H1 (cell line): Measurements from ENCODE around the gene EGLN3. TPM values are rescaled to one million over a fixed set of nuclear protein-coding genes. Genes with fewer than 3 reads are reported as not detected.

Source experiments
- CTCF ChIA-PET: fragments of 300-600 bp; sonication (Branson Sonifier 250); formaldehyde crosslinking; loops from one replicate; lab custom pipeline; 2021; ENCODE audit not compliant: partially characterized antibody; lab: Charles Lee
- POLR2A ChIA-PET: fragments of 300-600 bp; sonication (Branson Sonifier 250); formaldehyde crosslinking; loops from one replicate; lab custom pipeline; 2021; ENCODE audit warnings: inconsistent platforms; ENCODE audit not compliant: partially characterized antibody; lab: Charles Lee
- DNase-seq, 2 experiments: peaks; one replicate each; pipeline versions ENCODE4 v3.0.0 to v3.0.0-alpha.2; 2010 to 2022; ENCODE audit warnings: low spot score in 2 of 2, low read depth in 1 of 2, mixed read lengths in 1 of 2
- FAIRE-seq: peaks from 2 replicates; lab custom pipeline; 2011; peaks lifted over from hg19 to GRCh38; lab: Jason Lieb, UNC
- H2AFZ ChIP-seq: 2 replicates; pipeline ENCODE4 v1.8.1; 2012; ENCODE audit warnings: low read length, inconsistent platforms
- H2AK5ac ChIP-seq: 2 replicates; pipeline ENCODE4 v1.6.1; 2013; ENCODE audit warnings: low read depth, low read length
- H2BK120ac ChIP-seq: replicated peaks from 2 replicates; pipeline ENCODE3; 2013; ENCODE audit warnings: low read depth, low read length, inconsistent platforms
- H2BK12ac ChIP-seq: 2 replicates; pipeline ENCODE4 v1.6.1; 2013; ENCODE audit warnings: low read depth, low read length
- H2BK15ac ChIP-seq: 2 replicates; pipeline ENCODE4 v1.6.1; 2013; ENCODE audit warnings: low read length
- H2BK20ac ChIP-seq: 2 replicates; pipeline ENCODE4 v1.6.1; 2013; ENCODE audit warnings: low read length
- H2BK5ac ChIP-seq: 2 replicates; pipeline ENCODE4 v1.6.1; 2013; ENCODE audit warnings: low read depth, low read length
- H3K14ac ChIP-seq: 2 replicates; pipeline ENCODE4 v1.6.1; 2013; ENCODE audit warnings: inconsistent platforms; ENCODE audit not compliant: insufficient read length
- H3K18ac ChIP-seq: 2 replicates; pipeline ENCODE4 v1.6.1; 2013; ENCODE audit warnings: low read length; ENCODE audit errors: extremely low read depth
- H3K23ac ChIP-seq: 2 replicates; pipeline ENCODE4 v1.6.1; 2013; ENCODE audit warnings: inconsistent platforms; ENCODE audit not compliant: insufficient read length
- H3K23me2 ChIP-seq: 2 replicates; pipeline ENCODE4 v1.6.1; 2013; ENCODE audit warnings: low read depth, low read length
- H3K27ac ChIP-seq: 2 replicates; pipeline ENCODE4 v1.6.1; 2011; ENCODE audit warnings: low read depth, low read length, inconsistent platforms
- H3K27me3 ChIP-seq, 4 experiments: replicated peaks in 1 of 4; 1 replicate in 1 of 4; 2 replicates in 3 of 4; pipeline versions ENCODE4 v1.6.1 to v1.8.1; 2011 to 2013; ENCODE audit warnings: low read length in 3 of 4, mild to moderate bottlenecking in 3 of 4, inconsistent platforms in 2 of 4, mixed read lengths in 2 of 4, moderate library complexity in 1 of 4; ENCODE audit not compliant: control insufficient read depth in 3 of 4, insufficient read depth in 3 of 4; ENCODE audit errors: extremely low read depth in 1 of 4
- H3K36me3 ChIP-seq, 4 experiments: 2 replicates each; pipeline versions ENCODE4 v1.6.1 to v1.8.1; 2011 to 2013; ENCODE audit warnings: mild to moderate bottlenecking in 4 of 4, low read length in 3 of 4, moderate library complexity in 2 of 4, control low read depth in 1 of 4, inconsistent platforms in 1 of 4; ENCODE audit not compliant: insufficient read depth in 4 of 4, control insufficient read depth in 2 of 4
- H3K4ac ChIP-seq: replicated peaks from 2 replicates; pipeline ENCODE3; 2013; ENCODE audit warnings: low read length, low read depth, mixed read lengths, inconsistent platforms; ENCODE audit not compliant: insufficient read length
- H3K4me1 ChIP-seq, 4 experiments: replicated peaks in 1 of 4; 1 replicate in 1 of 4; 2 replicates in 3 of 4; pipeline versions ENCODE4 v1.6.1 to v1.8.1; 2011 to 2013; ENCODE audit warnings: low read length in 3 of 4, inconsistent platforms in 2 of 4, mixed read lengths in 1 of 4; ENCODE audit not compliant: insufficient read depth in 4 of 4, control insufficient read depth in 3 of 4
- H3K4me2 ChIP-seq, 2 experiments: 2 replicates each; pipeline versions ENCODE4 v1.6.1 to v1.8.1; 2011 to 2013; ENCODE audit warnings: low read depth in 2 of 2, low read length in 2 of 2, control low read depth in 1 of 2, inconsistent platforms in 1 of 2, mild to moderate bottlenecking in 1 of 2; ENCODE audit not compliant: insufficient read depth in 1 of 2
- H3K4me3 ChIP-seq, 4 experiments: fragments of 200-600, 300-600 bp in 1 of 4; sonication (generic), shearing (Covaris generic), sonication (Bioruptor Twin) in 1 of 4; 2 replicates each; pipeline versions ENCODE4 v1.5.1 to v1.8.1; 2011 to 2016; ENCODE audit warnings: low read length in 4 of 4, low read depth in 3 of 4, control low read depth in 2 of 4, inconsistent platforms in 2 of 4, mild to moderate bottlenecking in 2 of 4, mixed read lengths in 1 of 4, moderate library complexity in 1 of 4; ENCODE audit not compliant: insufficient read depth in 2 of 4; ENCODE audit errors: extremely low read depth in 1 of 4
- H3K56ac ChIP-seq: replicated peaks from 2 replicates; pipeline ENCODE3; 2013; ENCODE audit warnings: low read depth, mild to moderate bottlenecking, mixed read lengths, low read length, inconsistent platforms; ENCODE audit not compliant: insufficient read length
- H3K79me1 ChIP-seq: 2 replicates; pipeline ENCODE4 v1.6.1; 2013; ENCODE audit warnings: low read depth, low read length, control low read depth
- H3K79me2 ChIP-seq, 2 experiments: 2 replicates each; pipeline versions ENCODE4 v1.6.1 to v1.8.1; 2012 to 2013; ENCODE audit warnings: low read length in 2 of 2, mild to moderate bottlenecking in 2 of 2, inconsistent platforms in 1 of 2; ENCODE audit not compliant: insufficient read depth in 2 of 2, control insufficient read depth in 1 of 2
- H3K9ac ChIP-seq, 4 experiments: replicated peaks in 1 of 4; 1 replicate in 1 of 4; 2 replicates in 3 of 4; pipeline versions ENCODE4 v1.6.1 to v1.8.1; 2011 to 2013; ENCODE audit warnings: low read depth in 3 of 4, low read length in 3 of 4, control low read depth in 2 of 4, mild to moderate bottlenecking in 2 of 4, moderate library complexity in 2 of 4, inconsistent platforms in 1 of 4; ENCODE audit errors: extremely low read depth in 1 of 4
- H3K9me3 ChIP-seq, 2 experiments: 2 replicates each; pipeline versions ENCODE4 v1.6.1 to v1.8.1; 2012 to 2013; ENCODE audit warnings: mild to moderate bottlenecking in 2 of 2, moderate library complexity in 2 of 2, control low read depth in 1 of 2, inconsistent platforms in 1 of 2, low read depth in 1 of 2, low read length in 1 of 2, mixed read lengths in 1 of 2; ENCODE audit not compliant: insufficient read depth in 2 of 2
- H4K20me1 ChIP-seq, 2 experiments: replicated peaks in 1 of 2; 2 replicates each; pipeline versions ENCODE3 to v1.8.1; 2011 to 2013; ENCODE audit warnings: inconsistent platforms in 2 of 2, low read length in 2 of 2, mild to moderate bottlenecking in 1 of 2; ENCODE audit not compliant: insufficient read depth in 2 of 2, control insufficient read depth in 1 of 2
- H4K5ac ChIP-seq: 2 replicates; pipeline ENCODE4 v1.6.1; 2013; ENCODE audit warnings: low read length, low read depth, mixed read lengths, inconsistent platforms; ENCODE audit not compliant: insufficient read length
- H4K8ac ChIP-seq: 2 replicates; pipeline ENCODE4 v1.8.0; 2013; ENCODE audit warnings: mild to moderate bottlenecking, moderate library complexity, low read length, inconsistent platforms; ENCODE audit not compliant: insufficient read depth; ENCODE audit errors: extremely low read depth
- H4K91ac ChIP-seq: replicated peaks from 2 replicates; pipeline ENCODE3; 2013; ENCODE audit warnings: low read length, mixed read lengths, inconsistent platforms; ENCODE audit not compliant: insufficient read length
- JUN ChIP-seq: IDR thresholded peaks from 2 replicates; pipeline ENCODE4 v1.6.1; 2011; ENCODE audit warnings: low read depth, mild to moderate bottlenecking, improper control_type of control experiment, low read length
- RAD21 ChIP-seq, 2 experiments: IDR thresholded peaks in 1 of 2; conservative IDR thresholded peaks in 1 of 2; 2 replicates each; pipeline ENCODE4 v1.6.1; 2011; ENCODE audit warnings: low read depth in 2 of 2, low read length in 2 of 2, improper control_type of control experiment in 1 of 2, inconsistent platforms in 1 of 2, mild to moderate bottlenecking in 1 of 2, moderate library complexity in 1 of 2
- WGBS, 2 experiments: shearing (Covaris generic) in 1 of 2; methylation state at CpG; one replicate each; pipeline versions ENCODE4 v1.1.6 to v1.1.7; 2013 to 2015; ENCODE audit warnings: low lambda C conversion rate in 2 of 2, mixed read lengths in 2 of 2, inconsistent platforms in 1 of 2, low coverage in 1 of 2, missing lambda C conversion rate in 1 of 2; ENCODE audit not compliant: insufficient replicate concordance in 2 of 2, insufficient coverage in 1 of 2, insufficient read length in 1 of 2; ENCODE audit errors: extremely low coverage in 1 of 2, missing lambda C conversion rate in 1 of 2; 5-methylcytosine and 5-hydroxymethylcytosine counted together
- polyA plus RNA-seq, 7 experiments: library from polyadenylated mRNA; depleted of rRNA in 3 of 7; stranded (reverse) in 5 of 7; unstranded in 2 of 7; fragments of >200 nt in 5 of 7; fragments of 200-250 nt in 2 of 7; gene quantifications; 1 replicate in 5 of 7; 2 replicates in 1 of 7; 4 replicates in 1 of 7; pipeline versions ENCODE4 v1.2.1 to v1.2.3, GENCODE V29; 2011 to 2013; ENCODE audit warnings: missing spikeins in 2 of 7, mixed read lengths in 2 of 7
- total RNA-seq: library from RNA; stranded (reverse); fragmentation: NEBNext Ultra II Directional; extraction: Animal tissue kit (Norgen Biotek cat#: 25700); gene quantifications from 2 replicates; pipeline ENCODE4 v1.2.1, GENCODE V29; 2021
- TF ChIP-seq, protein P1 (sequence below), 3 experiments: IDR thresholded peaks; 1 replicate in 2 of 3; 2 replicates in 1 of 3; pipeline versions ENCODE4 v1.5.1 to v1.6.1; 2011; ENCODE audit warnings: low read length in 3 of 3, mild to moderate bottlenecking in 3 of 3, inconsistent platforms in 2 of 3, low read depth in 1 of 3, moderate library complexity in 1 of 3; ENCODE audit not compliant: insufficient read depth in 1 of 3; ENCODE audit errors: control extremely low read depth in 1 of 3

Gene EGLN3
- total and polyA plus RNA-seq, 2 of the 8 experiments (the other 6 are each of a cell fraction or from before 2014, with no cell fraction given) = 10.6 to 27.3 TPM

DNA sequence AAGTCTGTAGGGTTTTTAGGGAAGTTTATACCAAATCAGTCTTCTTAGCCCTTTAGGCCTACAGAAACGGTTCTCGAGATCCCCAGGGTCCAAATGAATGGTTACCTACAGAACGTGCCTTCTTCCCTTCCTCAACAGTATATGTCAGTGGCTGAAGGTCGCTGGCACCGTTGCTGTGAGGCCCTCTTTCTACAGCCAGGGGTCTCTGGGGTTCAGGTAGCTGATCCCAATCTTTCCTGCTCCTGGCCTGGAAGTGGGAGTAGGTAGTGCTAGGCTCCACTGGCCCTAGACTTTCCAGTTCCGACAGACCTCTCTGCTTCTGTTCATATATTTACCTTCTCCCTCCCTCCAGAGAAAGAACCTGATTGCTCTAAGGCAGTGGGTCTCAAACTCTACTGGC, 6.4 kb upstream of the EGLN3 start:
- Histone ChIP-seq H3K14ac (no peak overlapping the region), H3K27ac (no peak overlapping the region), H3K9ac (no peak overlapping the region), H4K5ac (no peak overlapping the region), H2BK5ac (no peak overlapping the region), H3K79me1 (no peaks in the 10 kb centered on the region), H2BK20ac (no peak overlapping the region), H4K20me1 (no peaks in the 10 kb centered on the region), H3K56ac (no peak overlapping the region), H3K4me3 (no peak overlapping the region), H3K9me3 (no peaks in the 10 kb centered on the region), H3K79me2 (no peaks in the 10 kb centered on the region), H3K23ac (no peak overlapping the region), H3K23me2 (no peaks in the 10 kb centered on the region), H3K4ac (no peak overlapping the region), H4K91ac (no peak overlapping the region), H3K18ac (no peak overlapping the region), H3K4me1 (peaks cover 0 to 3% (median 0%) of the 10 kb centered on the region in 4 experiments; a peak in 2 of 7 replicates), H2BK120ac (no peak overlapping the region), H2AK5ac (no peak overlapping the region), H4K8ac (no peak overlapping the region), H3K4me2 (no peak overlapping the region), H3K27me3 (no peaks in the 10 kb centered on the region), H2BK12ac (no peak overlapping the region), H2BK15ac (no peak overlapping the region), H2AFZ (no peak overlapping the region; the same call in 1 of the 2 replicates), H3K36me3 (no peaks in the 10 kb centered on the region)
- TF ChIP-seq, protein P1, sequence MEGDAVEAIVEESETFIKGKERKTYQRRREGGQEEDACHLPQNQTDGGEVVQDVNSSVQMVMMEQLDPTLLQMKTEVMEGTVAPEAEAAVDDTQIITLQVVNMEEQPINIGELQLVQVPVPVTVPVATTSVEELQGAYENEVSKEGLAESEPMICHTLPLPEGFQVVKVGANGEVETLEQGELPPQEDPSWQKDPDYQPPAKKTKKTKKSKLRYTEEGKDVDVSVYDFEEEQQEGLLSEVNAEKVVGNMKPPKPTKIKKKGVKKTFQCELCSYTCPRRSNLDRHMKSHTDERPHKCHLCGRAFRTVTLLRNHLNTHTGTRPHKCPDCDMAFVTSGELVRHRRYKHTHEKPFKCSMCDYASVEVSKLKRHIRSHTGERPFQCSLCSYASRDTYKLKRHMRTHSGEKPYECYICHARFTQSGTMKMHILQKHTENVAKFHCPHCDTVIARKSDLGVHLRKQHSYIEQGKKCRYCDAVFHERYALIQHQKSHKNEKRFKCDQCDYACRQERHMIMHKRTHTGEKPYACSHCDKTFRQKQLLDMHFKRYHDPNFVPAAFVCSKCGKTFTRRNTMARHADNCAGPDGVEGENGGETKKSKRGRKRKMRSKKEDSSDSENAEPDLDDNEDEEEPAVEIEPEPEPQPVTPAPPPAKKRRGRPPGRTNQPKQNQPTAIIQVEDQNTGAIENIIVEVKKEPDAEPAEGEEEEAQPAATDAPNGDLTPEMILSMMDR (IDR thresholded peaks at IDR 0.05; ENCODE audit: control extremely low read depth in 1 of 3, insufficient read depth in 1 of 3, low read depth in 1 of 3, low read length in 3 of 3) = peak; percentile 39 to 55 (median 46); a peak in 3 of 4 replicates
- TF ChIP-seq RAD21 (IDR thresholded peaks at IDR 0.05 in 1 of 2, conservative IDR thresholded peaks at IDR 0.05 in 1 of 2; ENCODE audit: low read depth in 2 of 2, low read length in 2 of 2) (peak; percentile 42 to 61), JUN (no peak)
- CTCF ChIA-PET = interaction anchor here (1.0 to 2.2 kb wide), 6 partner anchors 10 to 272 kb away, joined by 3 to 15 read pairs (median 4); no protein-coding TSS in a partner anchor
- POLR2A ChIA-PET = interaction anchor here (1.7 kb wide), 1 partner anchor 13 kb away, joined by 3 read pairs; no protein-coding TSS in a partner anchor
- DNase-seq = no peak
- FAIRE-seq = no peak
- WGBS, 2 experiments = 70% methylated on average over 6 of the region's 6 CpGs; no CpG with 5 or more reads in 1 of the 2 experiments
